Fibroblast of pulmonary artery (primary cell): ENCODE measurements around the gene OTUD7B.

Experiments
- DNase-seq: peaks from one replicate; pipeline ENCODE4 v3.0.0-alpha.2; 2010; ENCODE audit warnings: low read depth
- H3K4me3 ChIP-seq: replicated peaks from 2 replicates; pipeline ENCODE4 v1.5.1; 2011; ENCODE audit warnings: low read depth, mild to moderate bottlenecking, control low read depth, low read length, moderate library complexity
- CTCF ChIP-seq: IDR thresholded peaks from 2 replicates; pipeline ENCODE4 v1.5.1; 2011; ENCODE audit warnings: mild to moderate bottlenecking, control low read depth, low read length, inconsistent platforms; ENCODE audit errors: missing control alignments

The OTUD7B gene

GRCh38 chr1:149977345-149977744 lies 33.2 kb downstream of the OTUD7B start:
- DNase-seq = no peak
- no peak for TF ChIP-seq CTCF

GRCh38 chr1:149972547-149972946 lies 38.0 kb downstream of the OTUD7B start:
- no peak overlapping the region for H3K4me3 ChIP-seq

More at GRCh38 chr1:149977345-149977744, 33.2 kb downstream of the OTUD7B start:
- no peak overlapping the region for H3K4me3 ChIP-seq

GRCh38 chr1:149967646-149968045 lies 42.9 kb downstream of the OTUD7B start:
- no peak for TF ChIP-seq CTCF
- DNase-seq = no peak
- no peak overlapping the region for H3K4me3 ChIP-seq

More at GRCh38 chr1:149972547-149972946, 38.0 kb downstream of the OTUD7B start:
- TF ChIP-seq CTCF = no peak
- DNase-seq = no peak

- TF ChIP-seq CTCF = no peak
- DNase-seq = no peak
- no peak overlapping the region for H3K4me3 ChIP-seq
Observed at GRCh38 chr1:149967041-149967440, 43.5 kb downstream of the OTUD7B start.

GRCh38 chr1:149966405-149966804 lies 44.1 kb downstream of the OTUD7B start:
- no peak overlapping the region for H3K4me3 ChIP-seq
- no peak for TF ChIP-seq CTCF
- no peak for DNase-seq

- no peak for DNase-seq
- TF ChIP-seq CTCF = no peak
- H3K4me3 ChIP-seq = no peak overlapping the region
Observed at GRCh38 chr1:149965440-149965839, 45.1 kb downstream of the OTUD7B start.

- TF ChIP-seq CTCF = no peak
- DNase-seq = peak; percentile 47
- H3K4me3 ChIP-seq = no peak overlapping the region
Observed at GRCh38 chr1:149963358-149963757, 47.2 kb downstream of the OTUD7B start.
